NCI-H345 treated with DMSO at 0.1 percent for 48 hours (cell line): Measurements from ENCODE around the gene PPIL1.

ENCODE experiments used
- DNase-seq: peaks from one replicate; lab custom pipeline; 2025; ENCODE audit not compliant: unreplicated experiment; lab: John Stamatoyannopoulos, UW

Gene PPIL1

GRCh38 chr6:36856277-36856676 is 18.3 kb downstream of the PPIL1 start:
- DNase-seq = no peak

GRCh38 chr6:36855750-36856149 is 18.9 kb downstream of the PPIL1 start:
- no peak for DNase-seq

GRCh38 chr6:36853325-36853724 is 21.3 kb downstream of the PPIL1 start:
- no peak for DNase-seq

GRCh38 chr6:36852481-36853147 is 22.0 kb downstream of the PPIL1 start:
- DNase-seq = no peak

- no peak for DNase-seq
Observed at GRCh38 chr6:36851626-36852025, 23.0 kb downstream of the PPIL1 start.

- DNase-seq = peak; percentile 50
Observed at GRCh38 chr6:36851149-36851614, 23.4 kb downstream of the PPIL1 start.

GRCh38 chr6:36850021-36850420 is 24.6 kb downstream of the PPIL1 start:
- DNase-seq = no peak

- no peak for DNase-seq
Observed at GRCh38 chr6:36848658-36849441, 25.8 kb downstream of the PPIL1 start.

GRCh38 chr6:36847991-36848390 is 26.6 kb downstream of the PPIL1 start:
- DNase-seq = no peak

GRCh38 chr6:36847152-36847551 is 27.5 kb downstream of the PPIL1 start:
- DNase-seq = no peak

GRCh38 chr6:36845233-36845632 is 29.4 kb downstream of the PPIL1 start:
- no peak for DNase-seq

GRCh38 chr6:36844232-36845170 is 30.1 kb downstream of the PPIL1 start:
- no peak for DNase-seq

- DNase-seq = no peak
Observed at GRCh38 chr6:36843170-36843569, 31.4 kb downstream of the PPIL1 start.

- no peak for DNase-seq
Observed at GRCh38 chr6:36841756-36842155, 32.8 kb downstream of the PPIL1 start.

GRCh38 chr6:36840432-36841403 is 33.9 kb downstream of the PPIL1 start:
- no peak for DNase-seq

GRCh38 chr6:36839749-36840431 is 34.7 kb downstream of the PPIL1 start:
- no peak for DNase-seq

GRCh38 chr6:36838896-36839748 is 35.5 kb downstream of the PPIL1 start, which contains the start of gene CPNE5:
Gene CPNE5, minus strand, starts transcription at chr6:36839444. Its CDS starts 67 bp downstream, at chr6:36839377.
- DNase-seq = no peak

- DNase-seq = no peak
Observed at GRCh38 chr6:36837686-36838085, 36.9 kb downstream of the PPIL1 start.

GRCh38 chr6:36837022-36837339 is 37.6 kb downstream of the PPIL1 start:
- no peak for DNase-seq
